B cell (primary cell): ENCODE measurements around the gene SNTG2.

ENCODE experiments used
- EZH2 ChIP-seq: IDR thresholded peaks from 2 replicates; pipeline ENCODE4 v1.6.1; 2012; ENCODE audit warnings: borderline replicate concordance, low read depth, mild to moderate bottlenecking, moderate library complexity, low read length; ENCODE audit not compliant: insufficient read depth, poor library complexity, severe bottlenecking
- TF ChIP-seq, protein P1 (sequence below): fragments of 200-600 bp; IDR thresholded peaks from one replicate; pipeline ENCODE4 v1.8.0; 2022; ENCODE audit warnings: antibody characterized with exemption, mild to moderate bottlenecking

DNA sequence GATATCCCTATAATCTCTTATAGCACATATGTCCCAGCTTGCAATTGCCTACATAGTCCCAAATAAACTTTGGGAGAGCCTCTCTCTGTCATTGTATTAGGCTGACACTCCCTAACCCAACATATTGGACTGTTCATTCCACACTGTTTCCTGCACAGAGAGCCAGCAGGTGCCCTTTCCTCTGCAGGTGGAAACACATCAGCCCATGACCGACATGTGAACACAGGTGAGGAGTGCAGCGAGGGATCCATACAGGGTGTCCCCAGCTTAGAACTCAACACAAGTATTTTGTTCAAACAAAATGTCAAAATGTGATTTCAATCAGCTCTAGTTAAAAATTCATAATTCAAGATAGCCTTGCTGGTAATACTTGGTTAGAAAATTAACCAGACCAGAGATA lies 412.7 kb downstream of the SNTG2 start:
- TF ChIP-seq, protein P1, sequence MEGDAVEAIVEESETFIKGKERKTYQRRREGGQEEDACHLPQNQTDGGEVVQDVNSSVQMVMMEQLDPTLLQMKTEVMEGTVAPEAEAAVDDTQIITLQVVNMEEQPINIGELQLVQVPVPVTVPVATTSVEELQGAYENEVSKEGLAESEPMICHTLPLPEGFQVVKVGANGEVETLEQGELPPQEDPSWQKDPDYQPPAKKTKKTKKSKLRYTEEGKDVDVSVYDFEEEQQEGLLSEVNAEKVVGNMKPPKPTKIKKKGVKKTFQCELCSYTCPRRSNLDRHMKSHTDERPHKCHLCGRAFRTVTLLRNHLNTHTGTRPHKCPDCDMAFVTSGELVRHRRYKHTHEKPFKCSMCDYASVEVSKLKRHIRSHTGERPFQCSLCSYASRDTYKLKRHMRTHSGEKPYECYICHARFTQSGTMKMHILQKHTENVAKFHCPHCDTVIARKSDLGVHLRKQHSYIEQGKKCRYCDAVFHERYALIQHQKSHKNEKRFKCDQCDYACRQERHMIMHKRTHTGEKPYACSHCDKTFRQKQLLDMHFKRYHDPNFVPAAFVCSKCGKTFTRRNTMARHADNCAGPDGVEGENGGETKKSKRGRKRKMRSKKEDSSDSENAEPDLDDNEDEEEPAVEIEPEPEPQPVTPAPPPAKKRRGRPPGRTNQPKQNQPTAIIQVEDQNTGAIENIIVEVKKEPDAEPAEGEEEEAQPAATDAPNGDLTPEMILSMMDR = no peak
- no peak for TF ChIP-seq EZH2
